ENCODE measurements around the gene RARS1.
A peak's percentile ranks its signal among the peaks of the same experiment; 100 is the strongest.

The RARS1 gene

GRCh38 chr5:168460606-168461005, 25.7 kb upstream of the RARS1 start:
- no peak for DNase-seq
- Histone ChIP-seq H2AFZ (ENCODE audit: low read depth, low read length) (no peak overlapping the region), H3K27me3 (ENCODE audit: insufficient read depth, low read length, poor library complexity) (no peaks in the 10 kb centered on the region), H3K27ac (ENCODE audit: low read length) (no peak overlapping the region), H3K9me3 (ENCODE audit: insufficient read depth, low read length, severe bottlenecking) (no peaks in the 10 kb centered on the region), H3K4me2 (ENCODE audit: insufficient read depth, low read length) (no peak overlapping the region), H3K79me2 (ENCODE audit: insufficient read depth, low read length) (no peaks in the 10 kb centered on the region), H3K9ac (ENCODE audit: low read depth, low read length) (no peak overlapping the region), H3K4me3 (ENCODE audit: low read depth in 1 of 2, low read length in 2 of 2) (no peak overlapping the region), H3K4me1 (ENCODE audit: insufficient read depth, low read length) (no peaks in the 10 kb centered on the region), H3K36me3 (ENCODE audit: insufficient read depth, low read length) (no peaks in the 10 kb centered on the region), H4K20me1 (ENCODE audit: insufficient read depth, low read length) (no peaks in the 10 kb centered on the region)
- no peak for TF ChIP-seq EZH2 (IDR thresholded peaks at IDR 0.05; ENCODE audit: borderline replicate concordance, low read depth, low read length, severe bottlenecking)
- TF ChIP-seq CTCF (IDR thresholded peaks at IDR 0.05; ENCODE audit: borderline replicate concordance, extremely low read depth, low read length, poor library complexity, severe bottlenecking), result no peak
- ATAC-seq (ENCODE audit: insufficient read depth, low read depth), result no peak

GRCh38 chr5:168463081-168463480, 23.2 kb upstream of the RARS1 start:
- no peaks in the 10 kb centered on the region for H3K9me3 ChIP-seq (ENCODE audit: insufficient read depth, low read length, severe bottlenecking)
- no peaks in the 10 kb centered on the region for H4K20me1 ChIP-seq (ENCODE audit: insufficient read depth, low read length)
- no peak for TF ChIP-seq EZH2 (IDR thresholded peaks at IDR 0.05; ENCODE audit: borderline replicate concordance, low read depth, low read length, severe bottlenecking)
- no peak for TF ChIP-seq CTCF (IDR thresholded peaks at IDR 0.05; ENCODE audit: borderline replicate concordance, extremely low read depth, low read length, poor library complexity, severe bottlenecking)
- H3K27me3 ChIP-seq (ENCODE audit: insufficient read depth, low read length, poor library complexity), result no peaks in the 10 kb centered on the region
- H3K9ac ChIP-seq (ENCODE audit: low read depth, low read length), result no peak overlapping the region
- H3K4me2 ChIP-seq (ENCODE audit: insufficient read depth, low read length), result no peak overlapping the region
- H2AFZ ChIP-seq (ENCODE audit: low read depth, low read length), result no peak overlapping the region
- H3K4me1 ChIP-seq (ENCODE audit: insufficient read depth, low read length), result no peaks in the 10 kb centered on the region
- DNase-seq, result no peak
- no peak overlapping the region for H3K27ac ChIP-seq (ENCODE audit: low read length)
- no peak overlapping the region for H3K4me3 ChIP-seq (ENCODE audit: low read depth in 1 of 2, low read length in 2 of 2)
- ATAC-seq (ENCODE audit: insufficient read depth, low read depth), result no peak
- H3K79me2 ChIP-seq (ENCODE audit: insufficient read depth, low read length), result no peaks in the 10 kb centered on the region
- H3K36me3 ChIP-seq (ENCODE audit: insufficient read depth, low read length), result no peaks in the 10 kb centered on the region

GRCh38 chr5:168464214-168464613, 22.1 kb upstream of the RARS1 start:
- H4K20me1 ChIP-seq (ENCODE audit: insufficient read depth, low read length), result no peaks in the 10 kb centered on the region
- no peak overlapping the region for H3K27ac ChIP-seq (ENCODE audit: low read length)
- no peak overlapping the region for H3K4me2 ChIP-seq (ENCODE audit: insufficient read depth, low read length)
- H3K9me3 ChIP-seq (ENCODE audit: insufficient read depth, low read length, severe bottlenecking), result no peaks in the 10 kb centered on the region
- ATAC-seq (ENCODE audit: insufficient read depth, low read depth), result peak; percentile 68
- no peaks in the 10 kb centered on the region for H3K36me3 ChIP-seq (ENCODE audit: insufficient read depth, low read length)
- no peaks in the 10 kb centered on the region for H3K79me2 ChIP-seq (ENCODE audit: insufficient read depth, low read length)
- TF ChIP-seq EZH2 (IDR thresholded peaks at IDR 0.05; ENCODE audit: borderline replicate concordance, low read depth, low read length, severe bottlenecking) (no peak), CTCF (IDR thresholded peaks at IDR 0.05; ENCODE audit: borderline replicate concordance, extremely low read depth, low read length, poor library complexity, severe bottlenecking) (no peak)
- no peak overlapping the region for H3K4me3 ChIP-seq (ENCODE audit: low read depth in 1 of 2, low read length in 2 of 2)
- H3K4me1 ChIP-seq (ENCODE audit: insufficient read depth, low read length), result no peaks in the 10 kb centered on the region
- H3K9ac ChIP-seq (ENCODE audit: low read depth, low read length), result no peak overlapping the region
- H3K27me3 ChIP-seq (ENCODE audit: insufficient read depth, low read length, poor library complexity), result no peaks in the 10 kb centered on the region
- no peak for DNase-seq
- no peak overlapping the region for H2AFZ ChIP-seq (ENCODE audit: low read depth, low read length)

- no peak for DNase-seq
- no peaks in the 10 kb centered on the region for H3K27me3 ChIP-seq (ENCODE audit: insufficient read depth, low read length, poor library complexity)
- no peaks in the 10 kb centered on the region for H4K20me1 ChIP-seq (ENCODE audit: insufficient read depth, low read length)
- no peak for TF ChIP-seq CTCF (IDR thresholded peaks at IDR 0.05; ENCODE audit: borderline replicate concordance, extremely low read depth, low read length, poor library complexity, severe bottlenecking)
- no peak for TF ChIP-seq EZH2 (IDR thresholded peaks at IDR 0.05; ENCODE audit: borderline replicate concordance, low read depth, low read length, severe bottlenecking)
- no peaks in the 10 kb centered on the region for H3K79me2 ChIP-seq (ENCODE audit: insufficient read depth, low read length)
- no peaks in the 10 kb centered on the region for H3K36me3 ChIP-seq (ENCODE audit: insufficient read depth, low read length)
- no peak overlapping the region for H2AFZ ChIP-seq (ENCODE audit: low read depth, low read length)
- no peak overlapping the region for H3K4me3 ChIP-seq (ENCODE audit: low read depth in 1 of 2, low read length in 2 of 2)
- no peak overlapping the region for H3K4me2 ChIP-seq (ENCODE audit: insufficient read depth, low read length)
- no peak for ATAC-seq (ENCODE audit: insufficient read depth, low read depth)
- H3K4me1 ChIP-seq (ENCODE audit: insufficient read depth, low read length), result no peaks in the 10 kb centered on the region
- H3K27ac ChIP-seq (ENCODE audit: low read length), result no peak overlapping the region
- H3K9ac ChIP-seq (ENCODE audit: low read depth, low read length), result no peak overlapping the region
- no peaks in the 10 kb centered on the region for H3K9me3 ChIP-seq (ENCODE audit: insufficient read depth, low read length, severe bottlenecking)
These were observed 21.6 kb upstream of the RARS1 start for GRCh38 chr5:168464641-168465040.
